Measurements from ENCODE around the gene CAMTA1. TPM values are rescaled to one million over a fixed set of nuclear protein-coding genes. Genes with fewer than 3 reads are reported as not detected.

The CAMTA1 gene
- total RNA-seq, 2 experiments from 2014 or later: 43.9 to 73.3 TPM

GRCh38 chr1:7671146-7671465 is 885.9 kb downstream of the CAMTA1 start:
- no peaks in the 10 kb centered on the region for H4K20me1 ChIP-seq (ENCODE audit: insufficient read depth, low read length)
- no TSS peak for BruUV-seq (replicated peaks)
- H3K79me2 ChIP-seq (ENCODE audit: insufficient read depth, low read depth, low read length): no peaks in the 10 kb centered on the region
- CTCF ChIA-PET (ENCODE audit: unreplicated experiment): no interaction called here
- TF ChIP-seq EZH2phosphoT487 (IDR thresholded peaks at IDR 0.05; ENCODE audit: borderline replicate concordance, low read depth, low read length) (no peak), CTCF (conservative IDR thresholded peaks at IDR 0.05; ENCODE audit: low read length) (no peak)
- no peak overlapping the region for H3K4me2 ChIP-seq (ENCODE audit: low read length)
- POLR2A ChIA-PET: no interaction called here
- intact Hi-C loops (cut with micrococcal nuclease; ENCODE audit: unreplicated experiment): no loop called here
- H3K36me3 ChIP-seq (ENCODE audit: insufficient read depth, low read length): no peaks in the 10 kb centered on the region
- no peak overlapping the region for H3K4me3 ChIP-seq (ENCODE audit: low read depth, low read length, poor library complexity, severe bottlenecking)
- no peaks in the 10 kb centered on the region for H3K9me3 ChIP-seq (ENCODE audit: low read length)
- no peaks in the 10 kb centered on the region for H3K4me1 ChIP-seq (ENCODE audit: insufficient read depth, low read length, poor library complexity, severe bottlenecking)
- DNase-seq (ENCODE audit: low spot score): no peak
- H3K27ac ChIP-seq (ENCODE audit: low read depth, low read length, poor library complexity, severe bottlenecking): no peak overlapping the region
- H2AFZ ChIP-seq (ENCODE audit: low read length): no peak overlapping the region
- no peaks in the 10 kb centered on the region for H3K9me2 ChIP-seq (ENCODE audit: insufficient read depth, low read length)

DNA sequence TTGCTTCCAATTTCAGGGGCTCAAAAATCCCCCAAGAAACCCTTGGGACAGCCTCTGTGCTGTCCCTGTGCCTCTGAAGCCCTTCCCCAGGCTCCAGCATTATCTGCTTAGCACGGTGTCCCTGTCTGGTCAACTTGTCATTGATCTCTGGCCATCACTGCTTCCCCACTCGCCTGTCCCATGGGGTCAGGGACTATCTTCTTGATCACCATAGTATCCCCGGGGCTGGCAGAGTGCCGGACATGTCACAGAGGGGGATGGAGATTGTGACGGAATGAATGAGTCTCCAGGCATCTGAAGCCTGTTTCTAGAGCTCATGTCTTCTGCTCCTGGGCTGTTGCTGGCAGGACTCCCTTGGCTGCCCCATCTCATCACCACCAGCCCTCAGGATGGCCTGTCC is 886.4 kb downstream of the CAMTA1 start:
- no peaks in the 10 kb centered on the region for H3K4me1 ChIP-seq (ENCODE audit: insufficient read depth, low read length, poor library complexity, severe bottlenecking)
- H3K9me2 ChIP-seq (ENCODE audit: insufficient read depth, low read length): no peaks in the 10 kb centered on the region
- no peaks in the 10 kb centered on the region for H4K20me1 ChIP-seq (ENCODE audit: insufficient read depth, low read length)
- intact Hi-C loops (cut with micrococcal nuclease; ENCODE audit: unreplicated experiment): no loop called here
- POLR2A ChIA-PET: no interaction called here
- no peaks in the 10 kb centered on the region for H3K9me3 ChIP-seq (ENCODE audit: low read length)
- CTCF ChIA-PET (ENCODE audit: unreplicated experiment): no interaction called here
- no peak for DNase-seq (ENCODE audit: low spot score)
- no peak overlapping the region for H2AFZ ChIP-seq (ENCODE audit: low read length)
- no peaks in the 10 kb centered on the region for H3K79me2 ChIP-seq (ENCODE audit: insufficient read depth, low read depth, low read length)
- no peak overlapping the region for H3K4me2 ChIP-seq (ENCODE audit: low read length)
- BruUV-seq (replicated peaks): no TSS peak
- no peak overlapping the region for H3K4me3 ChIP-seq (ENCODE audit: low read depth, low read length, poor library complexity, severe bottlenecking)
- H3K36me3 ChIP-seq (ENCODE audit: insufficient read depth, low read length): no peaks in the 10 kb centered on the region
- H3K27ac ChIP-seq (ENCODE audit: low read depth, low read length, poor library complexity, severe bottlenecking): no peak overlapping the region
- TF ChIP-seq EZH2phosphoT487 (IDR thresholded peaks at IDR 0.05; ENCODE audit: borderline replicate concordance, low read depth, low read length): no peak
- TF ChIP-seq CTCF (conservative IDR thresholded peaks at IDR 0.05; ENCODE audit: low read length): no peak

DNA sequence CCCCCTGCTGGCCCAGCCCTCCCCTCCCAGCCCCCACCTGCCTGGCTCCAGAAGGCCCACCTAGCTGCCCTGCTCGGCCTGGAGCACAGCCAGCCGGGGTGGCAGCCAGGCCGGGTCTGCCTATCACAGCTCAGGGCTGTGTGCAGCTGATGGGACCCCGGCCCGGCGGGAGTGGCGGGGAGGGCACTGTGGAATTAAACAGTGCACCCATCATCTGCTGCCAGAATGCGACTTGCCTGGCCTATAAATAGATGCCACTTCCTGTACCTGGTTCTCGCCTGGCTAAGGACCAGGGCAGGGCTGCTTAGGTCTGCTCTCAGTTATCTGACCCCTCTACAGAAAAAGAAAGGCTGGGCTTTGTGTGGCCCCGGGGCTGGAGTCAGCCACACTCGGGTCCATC is 887.6 kb downstream of the CAMTA1 start:
- Histone ChIP-seq H4K20me1 (ENCODE audit: insufficient read depth, low read length) (no peaks in the 10 kb centered on the region), H2AFZ (ENCODE audit: low read length) (no peak overlapping the region), H3K9me3 (ENCODE audit: low read length) (no peaks in the 10 kb centered on the region), H3K4me2 (ENCODE audit: low read length) (no peak overlapping the region), H3K4me3 (ENCODE audit: low read depth, low read length, poor library complexity, severe bottlenecking) (no peak overlapping the region), H3K4me1 (ENCODE audit: insufficient read depth, low read length, poor library complexity, severe bottlenecking) (no peaks in the 10 kb centered on the region), H3K27ac (ENCODE audit: low read depth, low read length, poor library complexity, severe bottlenecking) (no peak overlapping the region), H3K36me3 (ENCODE audit: insufficient read depth, low read length) (no peaks in the 10 kb centered on the region), H3K79me2 (ENCODE audit: insufficient read depth, low read depth, low read length) (no peaks in the 10 kb centered on the region), H3K9me2 (ENCODE audit: insufficient read depth, low read length) (no peaks in the 10 kb centered on the region)
- ChIA-PET POLR2A (interaction anchor here (1.1 kb wide), 1 partner anchor 70 kb away, joined by 4 read pairs; no protein-coding TSS in a partner anchor), CTCF (ENCODE audit: unreplicated experiment) (no interaction called here)
- intact Hi-C loops (cut with micrococcal nuclease; ENCODE audit: unreplicated experiment): no loop called here
- no peak for TF ChIP-seq CTCF (conservative IDR thresholded peaks at IDR 0.05; ENCODE audit: low read length)
- no peak for TF ChIP-seq EZH2phosphoT487 (IDR thresholded peaks at IDR 0.05; ENCODE audit: borderline replicate concordance, low read depth, low read length)
- no peak for DNase-seq (ENCODE audit: low spot score)
- no TSS peak for BruUV-seq (replicated peaks)
